HL-60 (cell line): ENCODE measurements around the gene ABHD2.

ENCODE experiments used
- CTCF ChIP-seq: IDR thresholded peaks from one replicate; pipeline ENCODE4 v1.5.1; 2011; ENCODE audit warnings: low read length, control low read depth, inconsistent platforms; ENCODE audit not compliant: insufficient read depth
- GABPA ChIP-seq: IDR thresholded peaks from 2 replicates; pipeline ENCODE4 v1.6.1; 2012; ENCODE audit warnings: low read depth
- POLR2AphosphoS5 ChIP-seq: IDR thresholded peaks from 2 replicates; pipeline ENCODE4 v1.6.1; 2012; ENCODE audit warnings: low read depth
- REST ChIP-seq: IDR thresholded peaks from 2 replicates; pipeline ENCODE4 v1.6.1; 2012; ENCODE audit warnings: low read depth; ENCODE audit not compliant: insufficient replicate concordance

- TF ChIP-seq CTCF (peak; percentile 67), POLR2AphosphoS5 (no peak), REST (no peak), GABPA (no peak)
These were observed 89.5 kb downstream of the ABHD2 start for GRCh38 chr15:89177633-89178306.
